Epithelial cell of esophagus (primary cell): ENCODE measurements around the gene CALHM3.

Experiments used
- DNase-seq: peaks from one replicate; pipeline ENCODE4 v3.0.0; 2010; ENCODE audit warnings: low read depth
- H3K4me3 ChIP-seq: 2 replicates; pipeline ENCODE4 v1.5.1; 2011; ENCODE audit warnings: mild to moderate bottlenecking, low read length, control low read depth
- TF ChIP-seq, protein P1 (sequence below): IDR thresholded peaks from 2 replicates; pipeline ENCODE4 v1.5.1; 2011; ENCODE audit warnings: low read depth, mild to moderate bottlenecking, low read length, control low read depth, inconsistent platforms; ENCODE audit not compliant: insufficient read depth; ENCODE audit errors: missing control alignments

The CALHM3 gene

DNA sequence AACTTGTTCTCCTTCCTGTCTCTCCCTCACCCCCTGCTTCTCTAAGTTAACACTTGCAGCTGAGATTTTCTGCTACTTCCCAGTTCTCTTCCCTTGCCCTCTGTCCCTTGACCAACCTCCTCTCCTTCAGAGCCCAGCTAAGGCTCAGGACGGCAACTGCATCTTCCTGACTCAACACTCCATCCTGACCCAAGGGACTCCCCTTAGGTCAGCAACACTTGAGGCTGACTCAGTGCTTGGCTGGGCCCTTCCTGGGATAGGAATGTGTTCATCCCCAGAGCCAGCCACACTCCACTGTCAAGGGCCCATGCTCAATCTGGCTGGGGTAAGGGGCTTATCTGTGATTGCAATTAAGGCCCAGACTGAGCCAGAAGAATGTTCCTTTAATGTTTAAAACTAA lies 30.3 kb downstream of the CALHM3 start:
- H3K4me3 ChIP-seq, result no peak overlapping the region
- TF ChIP-seq, protein P1, sequence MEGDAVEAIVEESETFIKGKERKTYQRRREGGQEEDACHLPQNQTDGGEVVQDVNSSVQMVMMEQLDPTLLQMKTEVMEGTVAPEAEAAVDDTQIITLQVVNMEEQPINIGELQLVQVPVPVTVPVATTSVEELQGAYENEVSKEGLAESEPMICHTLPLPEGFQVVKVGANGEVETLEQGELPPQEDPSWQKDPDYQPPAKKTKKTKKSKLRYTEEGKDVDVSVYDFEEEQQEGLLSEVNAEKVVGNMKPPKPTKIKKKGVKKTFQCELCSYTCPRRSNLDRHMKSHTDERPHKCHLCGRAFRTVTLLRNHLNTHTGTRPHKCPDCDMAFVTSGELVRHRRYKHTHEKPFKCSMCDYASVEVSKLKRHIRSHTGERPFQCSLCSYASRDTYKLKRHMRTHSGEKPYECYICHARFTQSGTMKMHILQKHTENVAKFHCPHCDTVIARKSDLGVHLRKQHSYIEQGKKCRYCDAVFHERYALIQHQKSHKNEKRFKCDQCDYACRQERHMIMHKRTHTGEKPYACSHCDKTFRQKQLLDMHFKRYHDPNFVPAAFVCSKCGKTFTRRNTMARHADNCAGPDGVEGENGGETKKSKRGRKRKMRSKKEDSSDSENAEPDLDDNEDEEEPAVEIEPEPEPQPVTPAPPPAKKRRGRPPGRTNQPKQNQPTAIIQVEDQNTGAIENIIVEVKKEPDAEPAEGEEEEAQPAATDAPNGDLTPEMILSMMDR, result no peak
- peak; percentile 75 for DNase-seq

DNA sequence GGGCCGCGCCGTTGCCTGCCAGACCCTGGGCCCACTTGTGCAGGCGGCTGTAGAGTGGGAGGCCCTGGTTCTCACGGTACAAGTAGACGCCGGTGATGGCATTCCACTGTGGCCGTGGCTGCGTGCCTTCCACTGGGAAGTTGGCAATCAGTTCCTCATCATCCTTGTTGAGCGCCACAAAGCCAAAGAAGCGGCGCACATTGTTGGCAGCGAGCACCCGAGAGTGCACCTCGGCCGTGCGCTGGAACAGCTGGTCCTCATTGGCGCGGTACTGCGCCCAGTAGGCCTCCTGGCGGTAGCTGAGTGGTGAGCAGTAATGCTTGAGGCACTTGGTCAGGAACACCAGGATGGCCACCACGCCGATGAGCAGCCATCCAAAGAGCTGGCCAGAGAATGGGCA lies 31.9 kb downstream of the CALHM3 start:
- TF ChIP-seq, protein P1, result no peak
- DNase-seq, result no peak
- no peak overlapping the region for H3K4me3 ChIP-seq

DNA sequence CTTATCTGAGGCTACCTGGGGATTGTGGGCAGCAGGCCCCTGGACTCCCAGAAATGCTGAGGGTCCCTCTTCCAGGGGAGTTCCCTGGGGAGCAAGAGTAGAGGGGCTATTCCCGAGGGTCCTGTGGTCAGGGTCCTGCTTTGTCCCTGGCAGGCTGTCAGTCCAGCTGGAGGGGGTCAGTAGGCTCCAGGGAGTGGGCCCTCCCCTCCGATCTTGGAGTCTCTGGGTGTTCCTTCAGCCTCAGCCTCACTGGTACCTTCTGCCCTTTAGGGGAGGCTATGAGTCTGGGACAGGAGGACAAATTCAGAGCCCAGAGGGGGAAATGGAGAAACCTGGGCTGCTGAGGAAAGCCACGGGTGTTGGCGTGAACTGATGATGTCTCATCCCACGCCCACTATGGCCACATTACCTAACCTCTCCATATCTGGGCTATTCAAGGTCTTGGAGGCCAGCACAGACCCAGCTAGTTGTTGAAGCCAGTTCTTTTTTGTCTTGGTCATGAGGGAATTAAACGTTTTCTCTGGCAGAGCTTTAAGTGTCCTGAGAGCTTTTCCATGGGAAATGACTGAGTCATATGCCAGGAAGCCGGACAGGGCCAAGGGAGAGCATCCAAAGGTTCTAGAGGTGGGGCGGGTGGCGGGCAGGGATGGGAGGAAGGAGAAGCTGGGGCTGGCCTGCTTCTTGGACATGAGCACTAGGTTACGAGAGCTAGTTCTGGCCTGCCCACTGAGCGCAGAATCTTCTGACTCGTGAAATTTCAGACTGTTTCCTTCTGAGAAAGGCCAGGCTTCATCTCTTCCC lies 33.1 kb downstream of the CALHM3 start:
- H3K4me3 ChIP-seq, result no peak overlapping the region
- TF ChIP-seq, protein P1, result no peak
- no peak for DNase-seq

DNA sequence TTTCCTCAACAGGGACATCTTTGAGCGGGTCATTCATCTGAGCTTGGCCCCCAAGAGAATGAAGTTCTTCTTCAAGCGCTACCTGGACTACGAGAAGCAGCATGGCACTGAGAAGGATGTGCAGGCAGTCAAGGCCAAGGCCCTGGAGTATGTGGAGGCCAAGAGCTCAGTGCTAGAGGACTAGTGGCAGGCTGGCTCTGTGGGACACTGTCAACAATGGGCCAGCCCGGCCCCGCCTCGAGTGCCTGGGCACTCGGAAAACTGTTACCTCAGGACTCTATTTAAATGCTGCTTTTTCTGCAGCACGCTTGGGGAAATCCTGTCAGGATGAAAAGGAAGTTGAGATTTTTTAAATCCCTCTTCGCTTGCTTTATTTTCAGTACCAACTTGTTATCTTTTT lies 33.7 kb downstream of the CALHM3 start:
- TF ChIP-seq, protein P1, result no peak
- no peak for DNase-seq
- no peak overlapping the region for H3K4me3 ChIP-seq

DNA sequence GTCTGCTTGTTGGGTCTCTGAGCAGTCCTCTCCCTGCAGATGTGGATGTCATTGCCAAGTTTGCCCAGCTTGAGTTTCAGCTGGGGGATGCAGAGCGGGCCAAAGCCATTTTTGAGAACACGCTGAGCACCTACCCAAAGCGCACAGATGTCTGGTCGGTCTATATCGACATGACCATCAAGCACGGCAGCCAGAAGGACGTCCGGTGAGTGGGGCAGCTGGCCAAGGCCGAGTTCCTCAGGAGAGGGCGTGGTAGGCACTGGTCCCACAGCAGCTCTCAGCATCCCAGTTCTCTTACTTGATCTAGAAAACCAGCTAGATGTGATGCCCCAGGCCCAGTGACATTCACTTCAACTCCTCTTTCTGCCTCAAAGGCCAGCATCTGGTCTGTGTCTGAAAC lies 34.6 kb downstream of the CALHM3 start:
- no peak for DNase-seq
- TF ChIP-seq, protein P1, result no peak
- no peak overlapping the region for H3K4me3 ChIP-seq

DNA sequence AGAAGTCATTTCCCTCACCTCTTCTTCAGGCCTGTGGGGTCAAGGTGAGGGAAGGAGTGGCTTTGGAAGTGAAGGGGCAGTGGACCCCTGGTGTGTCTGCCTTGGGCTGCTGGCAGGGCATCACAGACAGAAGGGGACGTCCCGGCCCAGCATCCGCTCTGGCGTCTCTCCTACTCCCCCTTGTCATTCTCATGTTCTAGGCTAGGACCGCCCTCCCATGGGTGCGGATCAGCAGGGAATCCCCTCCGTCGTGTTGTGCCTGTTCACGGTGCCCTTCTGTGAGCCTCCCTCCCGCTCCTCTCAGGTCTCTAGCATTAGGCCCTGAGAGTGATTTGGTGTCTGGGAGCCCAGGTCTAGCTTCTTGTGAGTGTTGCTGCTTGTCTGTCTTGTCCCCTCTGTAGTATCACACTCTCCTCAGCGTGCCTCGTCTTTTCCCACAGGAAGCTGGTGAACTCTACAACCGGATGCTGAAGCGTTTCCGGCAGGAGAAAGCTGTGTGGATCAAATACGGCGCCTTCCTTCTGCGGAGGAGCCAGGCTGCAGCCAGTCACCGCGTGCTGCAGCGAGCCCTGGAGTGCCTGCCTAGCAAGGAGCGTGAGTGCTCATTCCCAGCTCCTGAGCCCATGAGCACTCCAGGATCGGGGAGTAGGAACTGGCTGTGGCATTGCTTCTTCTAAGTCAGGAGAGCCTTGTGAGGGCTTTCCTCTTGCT lies 35.4 kb downstream of the CALHM3 start:
- DNase-seq, result no peak
- TF ChIP-seq, protein P1, result no peak
- no peak overlapping the region for H3K4me3 ChIP-seq
